Ureter (tissue), 1 donor: ENCODE data around the gene COL4A2. TPM values are rescaled to one million over a fixed set of nuclear protein-coding genes. Genes with fewer than 3 reads are reported as not detected.

Experiments
- DNase-seq: peaks from one replicate; pipeline ENCODE4 v3.0.0-alpha.2; 2020; ENCODE audit warnings: low spot score
- total RNA-seq: library from RNA; stranded (reverse); gene quantifications from one replicate; pipeline ENCODE4 v1.2.4, GENCODE V29; 2023
- donor health status: DM: yes; HTN: yes; CAD: no.

COL4A2 gene
- total RNA-seq, 1 donor from 2014 or later: 227 TPM

GRCh38 chr13:110354715-110355473 is 47.8 kb downstream of the COL4A2 start:
- no peak for DNase-seq

- DNase-seq: no peak
These were observed 49.3 kb downstream of the COL4A2 start for GRCh38 chr13:110356362-110356761.

- no peak for DNase-seq
These were observed 51.3 kb downstream of the COL4A2 start for GRCh38 chr13:110358381-110358780.

- DNase-seq: no peak
These were observed 52.8 kb downstream of the COL4A2 start for GRCh38 chr13:110359840-110360301.

- no peak for DNase-seq
These were observed 53.5 kb downstream of the COL4A2 start for GRCh38 chr13:110360598-110360997.

- DNase-seq: peak; percentile 70
These were observed 54.4 kb downstream of the COL4A2 start for GRCh38 chr13:110361365-110361911.

- no peak for DNase-seq
These were observed 55.9 kb downstream of the COL4A2 start for GRCh38 chr13:110363010-110363409.

GRCh38 chr13:110364081-110364480 is 57.0 kb downstream of the COL4A2 start:
- no peak for DNase-seq

- DNase-seq: no peak
These were observed 58.8 kb downstream of the COL4A2 start for GRCh38 chr13:110365876-110366275.

GRCh38 chr13:110366733-110367132 is 59.6 kb downstream of the COL4A2 start:
- no peak for DNase-seq

- DNase-seq: no peak
These were observed 60.5 kb downstream of the COL4A2 start for GRCh38 chr13:110367620-110368019.

- no peak for DNase-seq
These were observed 61.3 kb downstream of the COL4A2 start for GRCh38 chr13:110368408-110368807.

- no peak for DNase-seq
These were observed 62.3 kb downstream of the COL4A2 start for GRCh38 chr13:110369400-110369799.

GRCh38 chr13:110371550-110372465 is 64.7 kb downstream of the COL4A2 start:
- no peak for DNase-seq

GRCh38 chr13:110372676-110373075 is 65.6 kb downstream of the COL4A2 start:
- no peak for DNase-seq

- no peak for DNase-seq
These were observed 66.5 kb downstream of the COL4A2 start for GRCh38 chr13:110373617-110374016.

- DNase-seq: no peak
These were observed 67.6 kb downstream of the COL4A2 start for GRCh38 chr13:110374431-110375370.

- no peak for DNase-seq
These were observed 69.0 kb downstream of the COL4A2 start for GRCh38 chr13:110376120-110376519.

GRCh38 chr13:110377178-110377825 is 70.2 kb downstream of the COL4A2 start:
- no peak for DNase-seq

GRCh38 chr13:110377826-110378201 is 70.7 kb downstream of the COL4A2 start:
- no peak for DNase-seq

GRCh38 chr13:110379358-110379757 is 72.3 kb downstream of the COL4A2 start:
- DNase-seq: no peak
